NCI-H187 treated with DMSO at 0.1 percent for 48 hours (cell line): ENCODE results near the gene TMEM33.
A peak's percentile ranks its signal among the peaks of the same experiment; 100 is the strongest.

Experiments used
- DNase-seq: peaks from one replicate; lab custom pipeline; 2025; lab: John Stamatoyannopoulos, UW

Gene TMEM33

DNA sequence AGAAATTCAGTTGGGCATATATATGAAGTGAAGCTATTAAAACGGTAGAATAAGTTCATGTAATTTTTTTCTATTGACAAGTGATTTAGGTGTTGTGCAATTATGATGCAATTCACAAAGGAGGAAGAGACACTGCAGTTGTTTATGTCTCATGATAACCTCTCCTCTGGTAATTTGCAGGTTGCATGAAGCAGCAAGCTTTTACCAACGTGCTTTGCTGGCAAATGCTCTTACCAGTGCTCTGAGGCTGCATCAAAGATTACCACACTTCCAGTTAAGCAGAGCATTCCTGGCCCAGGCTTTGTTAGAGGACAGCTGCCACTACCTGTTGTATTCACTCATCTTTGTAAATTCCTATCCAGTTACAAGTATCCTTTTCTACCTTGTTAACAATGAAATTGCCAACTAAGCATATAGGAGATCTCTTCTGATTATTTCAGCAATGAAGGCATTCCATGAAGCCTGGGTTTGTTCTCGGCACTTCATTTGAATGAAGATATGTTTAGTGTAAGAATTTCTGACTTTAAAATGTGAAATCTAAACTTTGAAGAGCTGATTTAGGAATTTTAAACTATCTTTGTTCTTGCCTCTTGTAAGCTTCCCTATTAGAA lies 3.9 kb downstream of the TMEM33 start:
- DNase-seq, result no peak

DNA sequence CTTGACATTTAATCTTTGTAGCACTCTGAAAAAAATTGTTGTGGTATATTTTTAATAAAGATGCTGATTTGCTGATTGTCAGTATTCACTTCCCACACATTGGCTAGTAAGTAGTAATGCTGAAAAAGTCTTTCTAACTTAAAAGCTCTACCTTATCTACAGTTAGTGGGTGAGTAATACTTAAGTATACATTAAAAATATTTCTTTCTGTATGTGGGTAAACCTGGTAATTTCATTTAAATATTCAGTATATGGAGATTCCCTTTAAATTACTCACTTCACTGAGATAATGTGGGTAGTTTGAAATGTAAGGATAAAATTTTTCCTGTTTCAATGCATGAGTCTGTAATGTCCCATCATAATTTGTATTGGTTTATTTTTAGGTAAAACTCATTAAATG lies 5.6 kb downstream of the TMEM33 start:
- DNase-seq, result no peak

DNA sequence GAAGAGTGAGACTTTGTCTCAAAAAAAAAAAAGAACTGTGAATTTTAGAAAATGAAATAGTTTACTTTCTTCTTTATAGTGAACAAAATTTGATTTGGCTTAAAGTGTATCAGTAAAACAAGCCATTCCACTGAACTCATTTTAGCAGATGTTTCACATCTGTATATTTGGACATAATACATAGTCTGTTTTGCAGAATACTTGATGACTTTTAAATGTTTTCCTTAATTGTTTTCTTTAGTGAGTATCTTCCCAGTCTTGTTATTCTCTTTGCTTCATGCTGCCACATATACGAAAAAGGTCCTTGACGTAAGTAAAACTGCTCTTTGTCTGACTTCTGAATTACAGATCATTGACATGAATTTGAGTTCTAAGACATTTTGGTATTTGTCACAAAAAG lies 8.3 kb downstream of the TMEM33 start:
- DNase-seq, result no peak

DNA sequence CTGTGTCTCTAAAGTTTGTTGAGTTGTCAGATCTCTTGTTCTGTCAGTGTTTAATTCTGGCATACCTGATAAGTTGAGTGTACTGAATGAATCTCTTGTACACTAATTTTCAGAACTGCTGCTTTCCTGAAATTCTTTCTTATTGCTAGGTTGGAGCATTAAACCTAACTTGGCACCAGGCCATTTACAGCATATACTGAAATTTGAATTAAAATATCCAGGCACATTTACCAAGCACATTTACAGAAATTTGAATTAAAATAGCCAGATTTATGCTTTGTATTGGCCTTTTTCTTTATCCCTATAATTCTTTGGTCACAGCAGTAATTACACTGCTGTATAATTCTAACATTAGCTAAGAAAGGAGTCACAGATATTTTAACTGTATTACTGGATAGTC lies 8.9 kb downstream of the TMEM33 start:
- no peak for DNase-seq

DNA sequence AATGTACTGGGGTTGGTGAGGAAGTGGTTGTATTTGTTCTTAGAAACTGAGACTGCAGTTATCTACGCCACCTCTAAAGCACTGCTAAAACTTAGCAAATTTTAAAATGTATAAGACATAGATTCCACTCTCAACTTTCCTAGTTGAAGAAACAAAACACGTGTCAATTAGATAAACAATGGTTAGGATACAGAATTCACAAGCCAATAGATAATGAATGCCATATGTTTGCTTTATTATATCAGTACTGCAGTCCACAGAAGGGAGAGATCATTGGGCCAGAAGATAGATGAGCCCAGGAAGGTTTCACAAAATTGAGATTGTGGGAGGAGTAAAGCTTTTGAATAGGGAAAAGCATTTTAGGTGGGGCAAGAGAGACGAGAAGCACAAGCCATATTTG lies 14.3 kb downstream of the TMEM33 start:
- DNase-seq, result no peak

DNA sequence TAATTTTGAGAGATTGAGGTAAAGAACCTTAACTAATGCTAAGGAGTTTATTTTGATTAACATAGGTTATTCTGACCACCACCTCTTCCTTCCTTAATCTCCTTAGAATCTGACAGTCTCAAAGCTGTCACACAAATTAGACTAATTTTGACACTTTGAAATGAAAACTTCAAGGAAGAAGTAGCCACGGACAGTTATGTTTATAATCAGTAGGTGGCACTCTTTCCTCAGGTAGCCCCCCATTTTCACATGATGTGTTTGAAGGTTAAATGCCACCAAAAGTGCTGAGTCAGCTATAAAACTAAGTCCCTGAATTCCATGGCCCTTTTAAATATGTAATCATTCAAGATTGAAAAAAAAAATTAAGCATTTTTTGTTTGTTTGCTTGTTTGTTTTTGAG lies 22.4 kb downstream of the TMEM33 start:
- no peak for DNase-seq

DNA sequence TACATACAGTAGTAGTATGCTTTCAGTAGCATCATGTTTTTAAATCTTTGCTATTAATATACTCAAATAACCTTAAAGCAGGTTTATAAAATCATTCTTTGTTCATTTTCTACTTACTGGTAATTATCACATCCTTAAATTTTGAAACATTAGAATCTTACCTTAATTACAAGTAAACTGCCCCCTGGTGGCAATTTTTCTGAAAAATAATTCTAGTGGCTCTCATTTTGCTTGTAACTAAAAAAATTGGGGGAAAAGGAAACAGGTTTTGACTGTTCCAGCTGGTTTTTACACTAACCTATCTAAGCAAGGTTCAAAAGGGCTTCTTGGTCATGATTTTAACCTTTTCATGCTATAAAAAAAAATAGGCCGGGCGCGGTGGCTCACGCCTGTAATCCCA lies 27.9 kb downstream of the TMEM33 start:
- no peak for DNase-seq

DNA sequence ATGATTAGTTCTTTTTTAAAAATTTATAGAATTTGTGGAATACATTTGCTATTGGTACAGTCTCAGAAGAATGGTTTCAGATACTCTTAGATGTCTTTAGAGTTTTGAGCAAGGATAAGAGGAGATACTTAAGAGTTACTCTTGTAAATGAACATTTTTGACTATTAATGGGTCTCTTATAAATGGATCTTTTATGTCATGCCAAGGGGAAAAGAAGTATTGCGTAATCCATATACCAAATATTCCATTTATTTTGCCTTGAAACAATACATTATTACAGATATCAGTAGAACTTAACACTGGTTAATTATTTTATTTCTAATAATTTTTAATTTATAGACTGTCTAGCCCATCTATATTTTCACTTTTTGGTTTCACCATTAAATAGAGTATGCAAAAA lies 29.2 kb downstream of the TMEM33 start:
- DNase-seq, result no peak

DNA sequence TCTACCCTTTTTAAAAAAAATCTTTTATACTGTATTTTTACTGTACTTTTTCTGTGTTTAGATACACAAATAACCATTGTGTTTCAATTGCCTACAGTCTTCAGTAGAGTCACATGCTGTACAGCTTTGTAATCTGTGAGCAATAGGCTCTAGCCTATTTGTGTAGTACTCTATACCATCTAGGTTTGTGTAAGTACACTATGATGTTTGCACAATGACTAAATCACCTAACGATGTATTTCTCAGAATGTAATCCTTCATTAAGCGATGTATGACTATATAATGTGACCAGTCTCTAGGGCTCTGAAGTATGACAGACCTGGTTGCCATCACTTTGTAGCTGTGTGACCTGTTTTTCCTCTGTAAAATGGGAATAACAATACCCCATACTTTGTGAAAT lies 32.2 kb downstream of the TMEM33 start:
- DNase-seq, result no peak

DNA sequence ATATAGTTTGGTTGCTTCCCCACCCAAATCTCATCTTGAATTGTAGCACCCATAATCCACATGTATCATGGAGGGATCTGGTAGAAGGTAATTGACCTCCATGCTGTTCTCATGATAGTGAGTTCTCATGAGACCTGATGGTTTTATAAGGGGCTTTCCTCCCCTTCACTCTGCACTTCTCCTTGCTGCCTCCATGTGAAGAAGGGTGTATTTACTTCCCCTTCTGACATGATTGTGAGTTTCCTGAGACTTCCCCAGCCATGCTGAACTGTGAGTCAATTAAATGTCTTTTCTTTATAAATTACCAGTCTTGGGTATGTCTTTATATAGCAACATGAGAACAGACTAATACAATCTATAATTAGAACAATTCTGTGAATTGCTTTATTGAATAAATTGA lies 34.4 kb downstream of the TMEM33 start:
- DNase-seq, result no peak

DNA sequence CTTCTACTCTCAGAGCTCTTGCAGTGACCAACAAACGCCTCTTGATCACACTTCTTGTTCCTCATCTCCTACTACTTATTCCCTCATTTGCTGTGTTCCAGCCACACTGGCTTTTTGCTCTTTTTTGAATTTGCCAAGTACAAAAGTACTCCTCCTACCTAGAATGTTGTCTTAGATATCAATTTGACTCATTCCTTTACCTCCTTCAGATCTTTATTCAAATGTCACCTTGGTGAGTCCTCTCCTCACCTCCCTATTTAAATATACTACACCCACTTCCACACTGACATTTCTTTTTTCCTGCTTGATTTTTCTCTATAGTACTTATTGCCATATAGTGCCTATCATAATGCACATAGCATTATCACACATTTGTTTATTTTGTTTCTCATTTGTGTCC lies 40.1 kb downstream of the TMEM33 start:
- DNase-seq, result no peak

DNA sequence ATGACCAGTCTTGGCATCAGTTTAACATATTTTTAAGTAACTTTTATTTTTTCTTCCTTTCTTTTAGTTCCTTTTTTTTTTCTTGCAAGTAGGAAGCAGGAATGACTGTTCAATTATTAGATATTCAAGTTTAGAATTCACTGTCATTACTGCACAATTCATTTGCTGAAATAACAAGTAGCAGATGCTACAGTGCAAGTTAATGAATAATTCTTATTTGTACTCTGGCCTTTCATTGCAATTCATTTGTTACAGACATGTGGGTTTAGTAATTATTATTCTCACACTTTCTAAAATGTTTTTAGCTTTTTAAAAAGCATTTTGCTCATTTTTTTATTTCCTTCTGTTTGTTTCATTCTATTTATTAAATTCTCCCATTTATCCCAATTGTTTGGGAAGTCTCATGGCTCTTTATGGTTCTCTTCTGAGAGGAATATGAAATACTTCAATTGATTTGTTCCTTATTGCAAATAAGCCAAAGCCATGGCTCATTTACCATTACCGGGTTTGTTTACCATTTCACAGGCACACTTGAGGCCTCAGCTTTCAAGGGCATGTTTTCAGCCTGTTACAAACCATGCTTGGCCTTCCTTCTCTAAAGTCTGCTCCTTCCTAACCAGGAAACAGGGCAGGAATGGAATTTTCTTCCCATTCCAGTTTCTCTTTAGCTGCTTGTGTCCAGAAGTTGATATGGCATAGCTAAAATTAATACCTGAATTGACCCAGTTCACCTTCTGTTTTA lies 41.7 kb downstream of the TMEM33 start:
- DNase-seq, result peak; percentile 20

DNA sequence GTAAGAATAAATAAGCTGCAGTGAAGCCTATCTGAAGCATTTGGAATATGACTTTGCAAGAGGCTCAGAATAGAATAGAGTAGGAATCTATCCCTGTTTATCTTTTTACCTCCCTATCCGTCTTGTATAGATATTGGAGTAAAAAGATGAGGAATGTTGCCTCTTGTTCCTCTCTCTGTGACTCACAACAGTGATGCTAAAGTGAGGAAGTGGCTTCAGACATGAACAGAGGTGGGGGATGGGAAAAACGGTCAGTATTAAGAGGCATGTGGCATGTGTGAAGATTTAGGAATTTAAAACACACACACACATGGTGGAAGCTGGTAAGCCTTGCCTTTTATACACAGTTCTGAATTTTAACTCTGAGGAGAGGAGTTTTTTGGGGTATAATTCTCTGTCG lies 42.5 kb downstream of the TMEM33 start:
- no peak for DNase-seq

DNA sequence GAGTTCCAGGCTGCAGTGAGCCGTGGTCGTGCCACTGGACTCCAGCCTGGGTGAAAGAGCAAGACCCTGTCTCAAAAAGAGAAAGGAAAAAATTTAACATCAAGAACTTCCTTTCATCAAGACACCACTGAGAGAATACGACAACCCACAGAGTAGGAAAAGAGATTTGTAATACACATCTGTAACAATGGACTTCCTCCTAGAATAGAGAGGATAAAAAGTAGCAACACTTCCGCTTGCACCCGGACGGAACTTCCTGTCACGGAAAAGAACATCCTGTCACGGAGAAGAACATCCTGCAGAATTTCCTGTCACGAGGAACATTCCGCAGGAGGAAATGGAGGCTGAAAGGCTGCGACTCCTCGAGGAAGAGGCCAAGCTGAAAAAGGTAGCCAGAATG lies 46.2 kb downstream of the TMEM33 start, which contains the start of gene DCAF4L1:
Gene DCAF4L1, plus strand, starts transcription at position 301 of the 400 bp plus-strand sequence. Its CDS starts 37 bp downstream, at position 338.
- DNase-seq, result no peak

DNA sequence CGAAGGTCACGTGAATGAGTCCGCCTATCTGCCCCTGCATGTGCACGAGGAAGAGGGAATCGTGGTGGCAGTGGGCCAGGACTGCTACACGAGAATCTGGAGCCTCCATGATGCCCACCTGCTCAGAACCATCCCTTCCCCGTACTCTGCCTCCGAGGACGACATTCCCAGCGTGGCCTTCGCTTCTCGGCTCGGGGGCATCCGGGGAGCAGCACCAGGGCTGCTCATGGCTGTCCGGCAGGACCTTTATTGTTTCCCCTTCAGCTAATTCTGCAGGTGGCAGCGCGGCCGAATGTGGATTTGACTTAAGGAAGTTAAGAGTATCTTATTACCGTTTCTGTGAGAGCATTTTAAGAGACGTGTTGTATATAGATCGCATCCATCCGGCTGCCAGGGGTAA lies 47.5 kb downstream of the TMEM33 start:
- no peak for DNase-seq

DNA sequence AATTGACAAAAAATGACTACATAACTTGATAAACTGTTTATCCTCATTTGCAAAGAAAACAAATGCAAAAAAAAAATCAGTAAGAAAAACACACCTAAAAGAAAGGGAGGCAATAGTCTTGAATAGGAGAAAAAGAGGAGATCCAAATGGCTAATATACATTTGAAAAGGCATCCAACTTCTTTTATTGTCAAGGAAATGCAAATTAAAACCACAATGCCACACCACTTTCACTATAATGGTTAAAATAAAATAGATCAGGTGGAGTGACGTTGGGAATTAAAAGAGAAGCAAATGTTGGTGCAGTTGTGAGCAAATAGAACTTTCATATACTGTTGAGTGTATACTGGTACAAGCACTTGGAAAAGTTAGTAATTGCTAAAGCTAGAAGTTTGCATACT lies 49.9 kb downstream of the TMEM33 start:
- no peak for DNase-seq

DNA sequence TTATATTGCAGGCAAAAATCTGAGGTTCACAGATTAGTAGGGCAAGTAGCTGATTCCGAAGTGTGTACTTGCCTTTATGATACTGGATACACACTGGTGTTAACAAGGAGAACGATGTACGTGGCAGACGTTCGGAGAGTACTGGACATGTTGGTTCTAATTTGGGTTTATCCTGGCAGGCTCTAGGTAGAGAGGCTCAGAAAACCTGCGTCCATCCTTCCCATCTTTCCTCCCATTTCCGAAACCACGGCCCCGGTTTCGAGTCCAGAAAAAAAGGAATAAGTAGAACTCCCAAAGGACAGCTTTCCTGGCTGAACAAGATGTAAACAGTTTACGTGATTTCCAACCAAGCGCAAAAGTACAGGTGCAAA lies 54.8 kb downstream of the TMEM33 start:
- no peak for DNase-seq

DNA sequence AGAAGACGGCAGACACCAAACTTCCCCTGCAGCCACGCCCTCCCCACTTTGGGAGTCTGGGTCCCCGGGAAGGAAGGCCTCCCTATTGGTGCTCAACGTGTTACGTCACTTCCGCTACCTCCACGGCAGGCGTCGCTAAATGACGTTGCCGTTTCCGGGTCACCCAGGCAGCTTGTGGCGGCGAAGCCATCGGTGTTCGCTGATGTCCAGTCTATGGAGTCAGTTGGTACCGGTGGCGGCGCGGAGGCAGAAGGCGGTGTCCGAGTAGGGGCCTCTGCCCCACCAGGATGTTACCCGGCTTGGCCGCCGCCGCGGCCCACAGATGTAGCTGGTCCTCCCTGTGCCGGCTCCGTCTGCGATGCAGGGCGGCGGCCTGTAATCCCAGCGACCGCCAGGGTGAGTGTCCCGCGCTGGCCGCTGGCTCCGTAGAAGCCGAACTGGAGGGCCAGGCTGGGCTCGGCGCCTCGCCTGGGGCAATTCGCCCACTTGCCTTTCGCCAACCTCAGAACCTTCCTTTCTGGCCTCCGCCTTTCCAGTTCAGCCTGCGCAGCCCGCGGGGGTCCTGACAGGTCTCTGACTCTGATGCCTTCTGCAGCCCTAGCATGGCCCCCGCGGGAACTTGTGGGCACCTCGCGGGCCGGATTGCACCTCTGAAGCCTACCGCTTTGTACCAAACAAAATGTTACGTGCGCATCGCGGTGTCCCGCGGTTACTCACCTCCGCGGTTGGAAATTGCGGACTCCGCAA lies 55.3 kb downstream of the TMEM33 start, which contains the start of gene SLC30A9:
Gene SLC30A9, plus strand, starts transcription at position 166 of the 747 bp plus-strand sequence. Its CDS starts 122 bp downstream, at position 288.
- peak; percentile 76 for DNase-seq

DNA sequence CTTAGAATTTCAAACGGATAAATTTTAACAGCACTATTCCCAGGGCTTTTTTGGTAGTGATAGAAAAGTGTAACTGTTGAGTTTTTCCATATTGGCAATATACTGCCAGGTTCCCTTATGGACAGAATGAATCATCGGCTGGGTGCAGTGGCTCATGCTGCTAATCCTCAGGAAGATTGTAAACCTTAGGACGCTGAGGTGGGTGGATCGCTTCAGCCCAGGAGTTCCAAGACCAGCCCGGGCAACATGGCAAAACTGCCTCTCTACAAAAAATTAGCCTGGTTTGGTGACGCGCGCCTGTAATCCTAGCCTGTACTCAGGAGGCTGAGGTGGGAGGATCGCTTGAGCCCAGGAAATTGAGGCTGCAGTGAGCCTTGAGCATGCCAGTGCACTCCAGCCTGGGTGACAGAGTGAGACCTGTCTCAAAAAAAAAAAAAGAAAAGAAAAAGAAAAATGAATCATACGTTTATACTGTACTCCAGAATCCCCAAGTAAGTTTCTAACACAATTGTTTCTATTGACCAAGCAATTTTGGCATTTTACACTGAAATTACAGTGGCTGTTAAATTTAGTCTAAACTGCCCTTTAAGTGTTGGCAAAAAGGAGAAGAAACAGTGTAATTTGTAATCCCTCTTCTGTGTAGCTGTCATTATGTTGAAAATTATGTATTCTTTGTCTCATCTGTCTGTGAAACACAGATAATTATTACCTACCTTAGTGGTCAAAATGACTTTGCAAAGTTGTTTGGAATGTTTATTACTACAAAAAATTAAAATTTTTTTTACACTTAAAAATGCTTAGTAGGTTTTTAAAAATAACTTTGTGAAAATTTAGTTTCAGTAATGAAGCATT lies 56.9 kb downstream of the TMEM33 start:
- DNase-seq, result no peak

DNA sequence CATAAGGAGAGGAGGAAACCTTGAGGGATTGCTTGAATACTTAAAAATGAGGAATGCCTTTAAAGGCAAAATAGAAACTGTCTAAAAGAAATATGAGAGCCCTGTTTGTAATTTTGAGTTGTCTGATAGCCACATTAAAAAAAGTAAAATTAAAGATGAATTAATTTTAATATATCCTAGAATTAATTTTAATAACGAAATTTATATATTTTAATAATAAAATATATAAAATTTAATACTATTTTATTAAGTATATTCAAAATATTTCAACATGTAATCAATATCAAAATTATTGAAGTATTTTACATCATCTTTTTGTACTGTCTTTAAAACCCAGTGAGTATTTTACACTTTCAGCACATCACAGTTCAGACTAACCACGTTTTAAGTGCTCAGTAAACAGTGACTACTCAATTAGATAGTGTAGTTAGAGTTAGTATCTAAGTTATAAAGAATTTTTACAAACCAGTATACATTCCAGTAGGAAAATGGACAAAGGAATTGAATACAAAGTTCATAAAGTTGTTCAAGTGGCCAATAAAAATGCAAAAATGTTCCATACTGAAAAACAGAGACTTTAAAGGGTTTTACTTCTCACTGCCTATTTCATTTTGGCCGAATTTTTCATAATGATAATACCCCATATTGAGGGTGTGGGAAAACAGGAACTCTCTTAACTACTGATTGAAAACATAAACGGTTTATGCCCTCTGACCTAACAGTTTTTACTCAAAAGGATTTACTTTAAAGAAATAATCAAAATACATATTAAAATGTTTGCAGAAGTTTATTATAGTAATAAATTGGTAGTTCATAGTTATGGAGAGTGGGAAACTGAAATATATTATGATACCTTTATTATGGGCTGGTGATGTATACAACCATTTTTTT lies 58.0 kb downstream of the TMEM33 start:
- DNase-seq, result no peak

DNA sequence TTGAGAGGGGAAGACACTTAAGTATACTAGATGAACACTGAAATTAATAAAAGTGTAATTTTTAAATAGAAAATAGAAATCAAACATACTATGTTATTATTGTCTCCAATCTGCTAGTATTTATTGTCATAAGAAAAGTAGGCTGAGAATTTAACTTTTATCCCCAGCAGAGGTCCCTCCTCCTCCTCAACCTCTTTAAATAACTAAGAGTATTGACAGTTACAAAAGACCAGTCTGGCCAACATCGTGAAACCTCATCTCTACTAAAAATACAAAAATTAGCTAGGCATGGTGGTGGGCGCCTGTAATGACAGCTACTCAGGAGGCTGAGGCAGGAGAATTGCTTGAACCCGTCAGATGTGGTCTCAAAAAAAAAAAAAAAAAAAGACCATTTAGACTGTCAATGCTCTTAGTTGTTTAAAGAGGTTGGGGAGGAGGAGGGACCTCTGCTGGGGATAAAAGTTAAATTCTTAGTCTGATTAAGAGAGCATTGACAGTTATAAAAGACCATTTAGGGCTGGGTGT lies 59.3 kb downstream of the TMEM33 start:
- DNase-seq, result no peak
